GM13976 (cell line): ENCODE measurements around the gene FOXL2.

Source experiments
- DNase-seq: peaks from one replicate; pipeline ENCODE4 v3.0.0; 2012; ENCODE audit warnings: low spot score
- CTCF ChIP-seq: IDR thresholded peaks from 2 replicates; pipeline ENCODE4 v1.5.1; 2012; ENCODE audit warnings: borderline replicate concordance, mild to moderate bottlenecking; ENCODE audit not compliant: insufficient read depth; ENCODE audit errors: extremely low read depth, missing control alignments, control extremely low read depth
- in situ Hi-C: fragments of 300-500 bp; cut with MboI; formaldehyde crosslinking; loops from one replicate; pipeline ENCODE4 v1.12.0; 2022; ENCODE audit warnings: low sequenced_read_pairs, mixed read lengths, inconsistent platforms; ENCODE audit not compliant: unreplicated experiment

Gene FOXL2

DNA sequence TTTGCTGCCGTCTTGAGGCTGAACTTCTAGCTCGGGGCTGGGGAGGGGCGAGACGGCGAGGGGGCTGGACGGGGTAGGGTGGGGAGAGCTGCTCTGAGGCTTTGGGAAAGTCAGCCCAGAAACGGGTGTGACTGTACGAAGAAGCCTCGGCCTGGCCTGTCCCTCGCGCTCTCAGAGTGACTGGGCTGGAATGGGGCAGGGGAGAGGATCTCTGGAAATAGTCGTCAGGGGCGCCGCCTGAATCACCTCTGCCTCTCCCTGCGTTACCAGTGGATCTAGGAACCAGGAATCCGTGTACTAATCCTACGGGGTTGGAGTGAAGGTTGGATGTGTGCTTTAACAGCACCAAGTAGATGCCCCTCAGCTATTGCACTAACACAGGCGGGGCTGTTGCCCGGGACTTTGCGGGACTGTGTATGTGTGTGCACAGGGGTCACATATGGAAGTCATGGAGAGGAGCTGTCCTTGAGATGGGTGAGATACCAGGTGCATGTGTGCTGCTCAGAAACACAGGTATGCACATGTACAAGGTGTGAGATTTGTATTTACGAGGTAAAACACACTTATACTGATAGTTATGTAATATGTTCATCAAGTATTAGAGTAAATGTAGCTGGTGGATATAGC lies 671 bp upstream of the FOXL2 start:
- TF ChIP-seq CTCF = no peak
- DNase-seq = no peak
- in situ Hi-C loops = no loop called here

- DNase-seq = peak; percentile 45
- in situ Hi-C loops = no loop called here
- no peak for TF ChIP-seq CTCF
Observed at GRCh38 chr3:138945709-138946662, 951 bp downstream of the FOXL2 start.

- peak; percentile 43 for DNase-seq
- TF ChIP-seq CTCF = no peak
- in situ Hi-C loops = no loop called here
Observed at GRCh38 chr3:138944929-138945708, 1.8 kb downstream of the FOXL2 start.

GRCh38 chr3:138944654-138944928 lies 2.3 kb downstream of the FOXL2 start:
- in situ Hi-C loops = no loop called here
- no peak for DNase-seq
- no peak for TF ChIP-seq CTCF

- DNase-seq = no peak
- TF ChIP-seq CTCF = no peak
- in situ Hi-C loops = no loop called here
Observed at GRCh38 chr3:138943724-138944653, 2.9 kb downstream of the FOXL2 start.

DNA sequence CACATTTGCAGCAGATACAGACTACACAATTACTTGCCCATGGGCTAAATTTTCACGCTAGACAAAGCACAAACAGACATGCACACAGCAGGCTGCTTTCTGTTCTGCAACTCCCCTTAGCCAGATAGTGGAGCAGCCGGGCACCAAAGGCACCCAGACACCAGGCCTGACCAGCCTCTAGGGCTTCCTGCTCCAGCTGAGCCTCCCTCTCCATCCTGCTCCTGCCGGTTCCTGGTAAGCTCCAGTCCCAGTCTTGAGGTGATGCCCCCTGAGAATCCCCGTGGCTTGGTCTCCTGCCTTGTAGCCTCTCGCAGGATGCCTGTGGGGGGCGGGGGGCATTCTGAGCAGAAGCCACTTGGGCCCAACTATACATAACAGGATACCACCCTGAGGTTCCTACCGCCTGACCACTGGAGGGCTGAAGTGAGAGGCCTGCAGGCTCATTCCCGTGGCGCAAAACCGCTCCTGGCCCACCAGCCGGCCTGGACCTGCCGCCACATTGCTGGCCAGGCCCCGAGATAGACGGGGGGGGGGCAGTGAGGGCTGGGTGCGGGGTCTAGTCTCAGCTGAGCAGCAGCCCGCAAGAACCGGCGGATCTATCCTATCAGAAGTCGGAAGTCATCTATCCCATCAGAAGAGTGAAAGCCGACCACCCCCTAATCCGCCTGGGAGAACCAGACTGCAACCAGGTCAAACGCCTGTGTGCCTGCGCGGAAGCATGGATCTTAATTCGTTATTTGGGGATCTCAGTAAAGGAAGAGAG lies 3.9 kb downstream of the FOXL2 start:
- in situ Hi-C loops = no loop called here
- no peak for TF ChIP-seq CTCF
- no peak for DNase-seq
